ENCODE data around the gene IPO11. TPM values are rescaled to one million over a fixed set of nuclear protein-coding genes. Genes with fewer than 3 reads are reported as not detected.

Gene IPO11
- total and polyA plus RNA-seq, 2 of the 13 experiments (the other 11 are each of a cell fraction or from before 2014, with no cell fraction given) = 13.9 to 24.4 TPM

DNA sequence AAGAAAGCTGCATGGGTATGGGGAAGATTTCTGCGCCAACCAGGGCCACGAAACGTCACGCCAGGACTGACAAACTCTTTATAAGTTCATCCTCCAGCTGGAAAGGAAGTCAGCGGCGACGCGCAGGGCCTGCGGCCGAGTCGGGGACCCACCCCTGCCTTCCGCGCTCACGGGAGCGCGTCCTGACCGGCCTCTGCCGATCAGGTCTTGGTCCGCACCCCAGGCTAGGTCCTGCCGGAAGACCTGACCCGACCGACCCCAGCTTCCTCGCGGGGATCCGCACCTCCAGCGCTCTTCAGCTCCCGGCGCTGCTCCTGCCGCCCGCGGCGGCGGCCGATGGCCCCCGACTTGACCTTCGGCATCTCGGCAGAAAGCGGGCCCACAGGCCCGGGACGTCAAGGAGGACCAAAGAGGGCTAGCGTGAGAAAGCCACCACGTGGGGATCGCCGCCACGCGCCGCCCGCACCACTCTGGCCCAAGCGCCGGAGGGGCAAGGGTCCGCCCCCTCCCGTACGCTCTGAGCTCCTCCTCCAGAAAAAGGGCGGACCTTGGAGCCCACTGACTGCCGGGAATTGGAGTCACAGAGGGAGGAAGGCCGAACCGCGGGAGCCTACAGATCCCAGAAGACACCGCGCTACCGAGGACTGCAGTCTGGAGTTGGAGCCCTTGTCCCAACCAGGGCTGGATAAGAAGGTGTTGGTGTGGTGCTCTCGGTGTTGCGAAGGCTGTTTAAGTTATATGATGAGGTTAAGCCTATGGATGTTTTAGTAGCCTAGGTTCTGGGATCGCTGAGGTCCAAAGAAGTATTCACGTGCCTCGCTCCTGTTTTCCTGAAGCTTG, 8.9 kb upstream of the IPO11 start, which contains the start of gene DIMT1 (continued):
- TF ChIP-seq, protein P1, sequence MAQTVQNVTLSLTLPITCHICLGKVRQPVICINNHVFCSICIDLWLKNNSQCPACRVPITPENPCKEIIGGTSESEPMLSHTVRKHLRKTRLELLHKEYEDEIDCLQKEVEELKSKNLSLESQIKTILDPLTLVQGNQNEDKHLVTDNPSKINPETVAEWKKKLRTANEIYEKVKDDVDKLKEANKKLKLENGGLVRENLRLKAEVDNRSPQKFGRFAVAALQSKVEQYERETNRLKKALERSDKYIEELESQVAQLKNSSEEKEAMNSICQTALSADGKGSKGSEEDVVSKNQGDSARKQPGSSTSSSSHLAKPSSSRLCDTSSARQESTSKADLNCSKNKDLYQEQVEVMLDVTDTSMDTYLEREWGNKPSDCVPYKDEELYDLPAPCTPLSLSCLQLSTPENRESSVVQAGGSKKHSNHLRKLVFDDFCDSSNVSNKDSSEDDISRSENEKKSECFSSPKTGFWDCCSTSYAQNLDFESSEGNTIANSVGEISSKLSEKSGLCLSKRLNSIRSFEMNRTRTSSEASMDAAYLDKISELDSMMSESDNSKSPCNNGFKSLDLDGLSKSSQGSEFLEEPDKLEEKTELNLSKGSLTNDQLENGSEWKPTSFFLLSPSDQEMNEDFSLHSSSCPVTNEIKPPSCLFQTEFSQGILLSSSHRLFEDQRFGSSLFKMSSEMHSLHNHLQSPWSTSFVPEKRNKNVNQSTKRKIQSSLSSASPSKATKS (CRISPR knock-in tag; IDR thresholded peaks at IDR 0.05) = no peak
- TF ChIP-seq GFI1 (CRISPR knock-in tag; IDR thresholded peaks at IDR 0.05; ENCODE audit: borderline replicate concordance) (peak; percentile 51; the same call in 1 of the 2 replicates), AHR (CRISPR knock-in tag; IDR thresholded peaks at IDR 0.05) (peak; percentile 93; the same call in 1 of the 2 replicates), ZC3H4 (CRISPR knock-in tag; IDR thresholded peaks at IDR 0.05; ENCODE audit: borderline replicate concordance) (0 out of 2 replicates have a peak, but pooled peaks have one; percentile 24), PAX8 (CRISPR knock-in tag; IDR thresholded peaks at IDR 0.05; ENCODE audit: borderline replicate concordance) (no peak), TSC22D2 (CRISPR knock-in tag; IDR thresholded peaks at IDR 0.05; ENCODE audit: borderline replicate concordance) (no peak), ZNF543 (CRISPR knock-in tag; IDR thresholded peaks at IDR 0.05) (peak; percentile 83), HNF4G (IDR thresholded peaks at IDR 0.05; ENCODE audit: borderline replicate concordance, low read depth, low read length) (no peak), HNF4G (CRISPR knock-in tag; IDR thresholded peaks at IDR 0.05; ENCODE audit: borderline replicate concordance, low read depth) (no peak)
- TF ChIP-seq, protein P2, sequence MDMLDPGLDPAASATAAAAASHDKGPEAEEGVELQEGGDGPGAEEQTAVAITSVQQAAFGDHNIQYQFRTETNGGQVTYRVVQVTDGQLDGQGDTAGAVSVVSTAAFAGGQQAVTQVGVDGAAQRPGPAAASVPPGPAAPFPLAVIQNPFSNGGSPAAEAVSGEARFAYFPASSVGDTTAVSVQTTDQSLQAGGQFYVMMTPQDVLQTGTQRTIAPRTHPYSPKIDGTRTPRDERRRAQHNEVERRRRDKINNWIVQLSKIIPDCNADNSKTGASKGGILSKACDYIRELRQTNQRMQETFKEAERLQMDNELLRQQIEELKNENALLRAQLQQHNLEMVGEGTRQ (IDR thresholded peaks at IDR 0.05; ENCODE audit: low read depth, low read length) = no peak
- TF ChIP-seq, protein P2 (CRISPR knock-in tag; IDR thresholded peaks at IDR 0.05; ENCODE audit: borderline replicate concordance) = peak; percentile 68
- TF ChIP-seq, protein P3, sequence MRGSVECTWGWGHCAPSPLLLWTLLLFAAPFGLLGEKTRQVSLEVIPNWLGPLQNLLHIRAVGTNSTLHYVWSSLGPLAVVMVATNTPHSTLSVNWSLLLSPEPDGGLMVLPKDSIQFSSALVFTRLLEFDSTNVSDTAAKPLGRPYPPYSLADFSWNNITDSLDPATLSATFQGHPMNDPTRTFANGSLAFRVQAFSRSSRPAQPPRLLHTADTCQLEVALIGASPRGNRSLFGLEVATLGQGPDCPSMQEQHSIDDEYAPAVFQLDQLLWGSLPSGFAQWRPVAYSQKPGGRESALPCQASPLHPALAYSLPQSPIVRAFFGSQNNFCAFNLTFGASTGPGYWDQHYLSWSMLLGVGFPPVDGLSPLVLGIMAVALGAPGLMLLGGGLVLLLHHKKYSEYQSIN (CRISPR knock-in tag; IDR thresholded peaks at IDR 0.05; ENCODE audit: borderline replicate concordance) = no peak
- TF ChIP-seq, protein P4, sequence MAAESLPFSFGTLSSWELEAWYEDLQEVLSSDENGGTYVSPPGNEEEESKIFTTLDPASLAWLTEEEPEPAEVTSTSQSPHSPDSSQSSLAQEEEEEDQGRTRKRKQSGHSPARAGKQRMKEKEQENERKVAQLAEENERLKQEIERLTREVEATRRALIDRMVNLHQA (CRISPR knock-in tag; IDR thresholded peaks at IDR 0.05) = no peak
- TF ChIP-seq, protein P5, sequence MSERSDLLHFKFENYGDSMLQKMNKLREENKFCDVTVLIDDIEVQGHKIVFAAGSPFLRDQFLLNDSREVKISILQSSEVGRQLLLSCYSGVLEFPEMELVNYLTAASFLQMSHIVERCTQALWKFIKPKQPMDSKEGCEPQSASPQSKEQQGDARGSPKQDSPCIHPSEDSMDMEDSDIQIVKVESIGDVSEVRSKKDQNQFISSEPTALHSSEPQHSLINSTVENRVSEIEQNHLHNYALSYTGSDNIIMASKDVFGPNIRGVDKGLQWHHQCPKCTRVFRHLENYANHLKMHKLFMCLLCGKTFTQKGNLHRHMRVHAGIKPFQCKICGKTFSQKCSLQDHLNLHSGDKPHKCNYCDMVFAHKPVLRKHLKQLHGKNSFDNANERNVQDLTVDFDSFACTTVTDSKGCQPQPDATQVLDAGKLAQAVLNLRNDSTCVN (CRISPR knock-in tag; IDR thresholded peaks at IDR 0.05; ENCODE audit: borderline replicate concordance) = peak; percentile 75
- TF ChIP-seq, protein P6, sequence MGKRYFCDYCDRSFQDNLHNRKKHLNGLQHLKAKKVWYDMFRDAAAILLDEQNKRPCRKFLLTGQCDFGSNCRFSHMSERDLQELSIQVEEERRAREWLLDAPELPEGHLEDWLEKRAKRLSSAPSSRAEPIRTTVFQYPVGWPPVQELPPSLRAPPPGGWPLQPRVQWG (CRISPR knock-in tag; IDR thresholded peaks at IDR 0.05; ENCODE audit: borderline replicate concordance, low read depth) = no peak
- TF ChIP-seq, protein P7, sequence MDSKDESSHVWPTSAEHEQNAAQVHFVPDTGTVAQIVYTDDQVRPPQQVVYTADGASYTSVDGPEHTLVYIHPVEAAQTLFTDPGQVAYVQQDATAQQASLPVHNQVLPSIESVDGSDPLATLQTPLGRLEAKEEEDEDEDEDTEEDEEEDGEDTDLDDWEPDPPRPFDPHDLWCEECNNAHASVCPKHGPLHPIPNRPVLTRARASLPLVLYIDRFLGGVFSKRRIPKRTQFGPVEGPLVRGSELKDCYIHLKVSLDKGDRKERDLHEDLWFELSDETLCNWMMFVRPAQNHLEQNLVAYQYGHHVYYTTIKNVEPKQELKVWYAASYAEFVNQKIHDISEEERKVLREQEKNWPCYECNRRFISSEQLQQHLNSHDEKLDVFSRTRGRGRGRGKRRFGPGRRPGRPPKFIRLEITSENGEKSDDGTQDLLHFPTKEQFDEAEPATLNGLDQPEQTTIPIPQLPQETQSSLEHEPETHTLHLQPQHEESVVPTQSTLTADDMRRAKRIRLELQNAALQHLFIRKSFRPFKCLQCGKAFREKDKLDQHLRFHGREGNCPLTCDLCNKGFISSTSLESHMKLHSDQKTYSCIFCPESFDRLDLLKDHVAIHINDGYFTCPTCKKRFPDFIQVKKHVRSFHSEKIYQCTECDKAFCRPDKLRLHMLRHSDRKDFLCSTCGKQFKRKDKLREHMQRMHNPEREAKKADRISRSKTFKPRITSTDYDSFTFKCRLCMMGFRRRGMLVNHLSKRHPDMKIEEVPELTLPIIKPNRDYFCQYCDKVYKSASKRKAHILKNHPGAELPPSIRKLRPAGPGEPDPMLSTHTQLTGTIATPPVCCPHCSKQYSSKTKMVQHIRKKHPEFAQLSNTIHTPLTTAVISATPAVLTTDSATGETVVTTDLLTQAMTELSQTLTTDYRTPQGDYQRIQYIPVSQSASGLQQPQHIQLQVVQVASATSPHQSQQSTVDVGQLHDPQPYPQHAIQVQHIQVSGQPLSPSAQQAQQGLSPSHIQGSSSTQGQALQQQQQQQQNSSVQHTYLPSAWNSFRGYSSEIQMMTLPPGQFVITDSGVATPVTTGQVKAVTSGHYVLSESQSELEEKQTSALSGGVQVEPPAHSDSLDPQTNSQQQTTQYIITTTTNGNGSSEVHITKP (CRISPR knock-in tag; IDR thresholded peaks at IDR 0.05; ENCODE audit: low read depth) = peak; percentile 75; the same call in 1 of the 2 replicates

All from HepG2 (cell line).